ENCODE measurements around the gene TMEM89. TPM values are rescaled to one million over a fixed set of nuclear protein-coding genes. Genes with fewer than 3 reads are reported as not detected.

TMEM89 gene
- total and polyA plus RNA-seq, 2 of the 13 experiments (the other 11 are each of a cell fraction or from before 2014, with no cell fraction given), result 0.31 to 0.59 TPM

DNA sequence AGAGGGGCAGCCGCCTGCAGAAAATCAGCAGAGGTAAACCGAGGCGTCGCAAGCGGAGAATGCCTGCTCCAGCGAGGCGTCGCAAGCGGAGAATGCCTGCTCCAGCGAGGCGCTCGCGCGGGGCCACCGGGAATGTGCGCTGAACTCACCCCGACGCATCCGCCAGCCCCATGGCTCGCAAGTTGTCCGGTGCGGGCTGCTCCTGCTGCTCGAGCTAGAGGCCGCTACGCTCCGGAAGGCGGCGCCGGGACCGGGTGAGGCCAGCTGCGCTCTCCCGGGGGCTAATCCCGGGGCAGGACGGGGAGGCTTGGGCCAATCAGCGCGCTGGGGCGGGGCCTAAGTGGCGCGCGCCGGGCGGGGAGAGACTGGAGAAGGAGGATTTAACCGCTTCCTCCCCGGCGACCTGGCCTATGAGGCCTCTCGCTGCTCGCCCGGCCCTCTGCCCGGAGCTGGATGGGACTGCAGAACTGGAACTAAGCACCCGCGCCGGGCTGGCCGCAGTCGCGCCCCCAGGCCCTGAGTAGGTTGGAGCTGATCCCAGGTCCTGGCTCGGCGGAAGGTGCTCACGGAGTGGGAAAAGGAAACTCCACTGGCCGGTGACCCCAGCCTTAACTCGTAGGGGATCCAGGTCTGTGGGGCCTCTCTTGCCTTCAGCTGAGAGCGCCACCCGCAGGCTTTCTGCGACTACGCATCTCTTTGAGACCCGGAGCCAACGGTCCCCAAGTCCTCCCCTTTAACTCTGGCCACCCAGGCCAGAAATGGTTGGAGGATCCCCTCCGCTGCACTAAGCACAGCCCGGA is 13.9 kb upstream of the TMEM89 start, which contains the start of gene SLC26A6 (continued):
- TF ChIP-seq REXO4 (CRISPR knock-in tag; IDR thresholded peaks at IDR 0.05; ENCODE audit: borderline replicate concordance) (no peak), MATR3 (CRISPR knock-in tag; IDR thresholded peaks at IDR 0.05) (no peak), CENPX (CRISPR knock-in tag; IDR thresholded peaks at IDR 0.05) (no peak), IRF2 (CRISPR knock-in tag; IDR thresholded peaks at IDR 0.05) (peak; percentile 42; the same call in 1 of the 2 replicates), SMAD9 (CRISPR knock-in tag; IDR thresholded peaks at IDR 0.05) (no peak), ZNF850 (CRISPR knock-in tag; conservative IDR thresholded peaks at IDR 0.05) (peak; percentile 87; the same call in 1 of the 2 replicates), GPN1 (CRISPR knock-in tag; IDR thresholded peaks at IDR 0.05; ENCODE audit: borderline replicate concordance) (0 out of 2 replicates have a peak, but pooled peaks have one; percentile 16), KDM5B (CRISPR knock-in tag; IDR thresholded peaks at IDR 0.05; ENCODE audit: borderline replicate concordance) (peak; percentile 69; the same call in 1 of the 2 replicates), NR3C1 (CRISPR knock-in tag; IDR thresholded peaks at IDR 0.05) (no peak), ZNF431 (CRISPR knock-in tag; IDR thresholded peaks at IDR 0.05; ENCODE audit: borderline replicate concordance, low read depth) (no peak; the same call in 1 of the 2 replicates), CHCHD3 (CRISPR knock-in tag; IDR thresholded peaks at IDR 0.05) (0 out of 2 replicates have a peak, but pooled peaks have one; percentile 16), TAF1 (CRISPR knock-in tag; IDR thresholded peaks at IDR 0.05) (peak; percentile 97), STAG1 (CRISPR knock-in tag; IDR thresholded peaks at IDR 0.05) (peak; percentile 68), ZNF451 (CRISPR knock-in tag; IDR thresholded peaks at IDR 0.05) (peak; percentile 91), SAFB2 (CRISPR knock-in tag; IDR thresholded peaks at IDR 0.05; ENCODE audit: borderline replicate concordance, low read depth) (peak; percentile 34; the same call in 1 of the 2 replicates), GABPA (IDR thresholded peaks at IDR 0.05; ENCODE audit: low read depth, low read length) (no peak), GABPA (CRISPR knock-in tag; IDR thresholded peaks at IDR 0.05; ENCODE audit: low read depth) (peak; percentile 52), FOXA1 (IDR thresholded peaks at IDR 0.05) (no peak), FOXA1 (CRISPR knock-in tag; IDR thresholded peaks at IDR 0.05) (no peak), ZNF510 (CRISPR knock-in tag; IDR thresholded peaks at IDR 0.05; ENCODE audit: low read depth) (no peak), NFE2L1 (CRISPR knock-in tag; IDR thresholded peaks at IDR 0.05; ENCODE audit: borderline replicate concordance) (no peak), ZFP41 (CRISPR knock-in tag; IDR thresholded peaks at IDR 0.05; ENCODE audit: borderline replicate concordance) (0 out of 2 replicates have a peak, but pooled peaks have one; percentile 14)
- TF ChIP-seq, protein P1, sequence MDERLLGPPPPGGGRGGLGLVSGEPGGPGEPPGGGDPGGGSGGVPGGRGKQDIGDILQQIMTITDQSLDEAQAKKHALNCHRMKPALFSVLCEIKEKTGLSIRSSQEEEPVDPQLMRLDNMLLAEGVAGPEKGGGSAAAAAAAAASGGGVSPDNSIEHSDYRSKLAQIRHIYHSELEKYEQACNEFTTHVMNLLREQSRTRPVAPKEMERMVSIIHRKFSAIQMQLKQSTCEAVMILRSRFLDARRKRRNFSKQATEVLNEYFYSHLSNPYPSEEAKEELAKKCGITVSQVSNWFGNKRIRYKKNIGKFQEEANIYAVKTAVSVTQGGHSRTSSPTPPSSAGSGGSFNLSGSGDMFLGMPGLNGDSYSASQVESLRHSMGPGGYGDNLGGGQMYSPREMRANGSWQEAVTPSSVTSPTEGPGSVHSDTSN (CRISPR knock-in tag; IDR thresholded peaks at IDR 0.05), result no peak
- TF ChIP-seq, protein P2, sequence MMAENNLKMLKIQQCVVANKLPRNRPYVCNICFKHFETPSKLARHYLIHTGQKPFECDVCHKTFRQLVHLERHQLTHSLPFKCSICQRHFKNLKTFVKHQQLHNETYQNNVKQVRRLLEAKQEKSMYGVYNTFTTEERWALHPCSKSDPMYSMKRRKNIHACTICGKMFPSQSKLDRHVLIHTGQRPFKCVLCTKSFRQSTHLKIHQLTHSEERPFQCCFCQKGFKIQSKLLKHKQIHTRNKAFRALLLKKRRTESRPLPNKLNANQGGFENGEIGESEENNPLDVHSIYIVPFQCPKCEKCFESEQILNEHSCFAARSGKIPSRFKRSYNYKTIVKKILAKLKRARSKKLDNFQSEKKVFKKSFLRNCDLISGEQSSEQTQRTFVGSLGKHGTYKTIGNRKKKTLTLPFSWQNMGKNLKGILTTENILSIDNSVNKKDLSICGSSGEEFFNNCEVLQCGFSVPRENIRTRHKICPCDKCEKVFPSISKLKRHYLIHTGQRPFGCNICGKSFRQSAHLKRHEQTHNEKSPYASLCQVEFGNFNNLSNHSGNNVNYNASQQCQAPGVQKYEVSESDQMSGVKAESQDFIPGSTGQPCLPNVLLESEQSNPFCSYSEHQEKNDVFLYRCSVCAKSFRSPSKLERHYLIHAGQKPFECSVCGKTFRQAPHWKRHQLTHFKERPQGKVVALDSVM (CRISPR knock-in tag; IDR thresholded peaks at IDR 0.05), result peak; percentile 67
- TF ChIP-seq, protein P3, sequence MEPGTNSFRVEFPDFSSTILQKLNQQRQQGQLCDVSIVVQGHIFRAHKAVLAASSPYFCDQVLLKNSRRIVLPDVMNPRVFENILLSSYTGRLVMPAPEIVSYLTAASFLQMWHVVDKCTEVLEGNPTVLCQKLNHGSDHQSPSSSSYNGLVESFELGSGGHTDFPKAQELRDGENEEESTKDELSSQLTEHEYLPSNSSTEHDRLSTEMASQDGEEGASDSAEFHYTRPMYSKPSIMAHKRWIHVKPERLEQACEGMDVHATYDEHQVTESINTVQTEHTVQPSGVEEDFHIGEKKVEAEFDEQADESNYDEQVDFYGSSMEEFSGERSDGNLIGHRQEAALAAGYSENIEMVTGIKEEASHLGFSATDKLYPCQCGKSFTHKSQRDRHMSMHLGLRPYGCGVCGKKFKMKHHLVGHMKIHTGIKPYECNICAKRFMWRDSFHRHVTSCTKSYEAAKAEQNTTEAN (CRISPR knock-in tag; conservative IDR thresholded peaks at IDR 0.05), result peak; percentile 40; the same call in 1 of the 2 replicates
- TF ChIP-seq, protein P4, sequence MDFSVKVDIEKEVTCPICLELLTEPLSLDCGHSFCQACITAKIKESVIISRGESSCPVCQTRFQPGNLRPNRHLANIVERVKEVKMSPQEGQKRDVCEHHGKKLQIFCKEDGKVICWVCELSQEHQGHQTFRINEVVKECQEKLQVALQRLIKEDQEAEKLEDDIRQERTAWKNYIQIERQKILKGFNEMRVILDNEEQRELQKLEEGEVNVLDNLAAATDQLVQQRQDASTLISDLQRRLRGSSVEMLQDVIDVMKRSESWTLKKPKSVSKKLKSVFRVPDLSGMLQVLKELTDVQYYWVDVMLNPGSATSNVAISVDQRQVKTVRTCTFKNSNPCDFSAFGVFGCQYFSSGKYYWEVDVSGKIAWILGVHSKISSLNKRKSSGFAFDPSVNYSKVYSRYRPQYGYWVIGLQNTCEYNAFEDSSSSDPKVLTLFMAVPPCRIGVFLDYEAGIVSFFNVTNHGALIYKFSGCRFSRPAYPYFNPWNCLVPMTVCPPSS (IDR thresholded peaks at IDR 0.05), result no peak
